Measurements from ENCODE around the gene PTP4A2. TPM values are rescaled to one million over a fixed set of nuclear protein-coding genes. Genes with fewer than 3 reads are reported as not detected.

PTP4A2 gene
- polyA plus RNA-seq, 1 experiment: 658 TPM

DNA sequence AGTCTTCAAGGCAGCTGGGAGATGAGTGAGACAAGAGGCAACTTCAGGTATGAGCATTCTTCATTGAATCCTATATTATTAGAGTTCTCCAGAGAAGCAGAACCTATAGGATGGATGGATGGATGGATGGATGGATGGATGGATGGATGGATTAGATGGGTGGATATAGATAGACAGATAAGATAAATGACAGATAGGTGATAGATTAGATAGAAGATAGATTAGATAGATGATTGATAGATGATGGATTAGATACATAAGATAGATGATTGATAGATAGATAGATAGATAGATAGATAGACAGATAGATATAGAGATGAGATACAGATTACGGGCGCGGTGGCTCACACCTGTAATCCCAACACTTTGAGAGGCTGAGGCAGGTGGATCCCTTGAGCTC, 79.1 kb downstream of the PTP4A2 start:
- Histone ChIP-seq H3K27ac (ENCODE audit: low read depth, low read length) (no peak overlapping the region), H3K4me3 (ENCODE audit: low read depth, low read length) (no peak overlapping the region), H3K9me3 (ENCODE audit: control insufficient read depth, insufficient read depth, low read length) (no peaks in the 10 kb centered on the region; the same call in 1 of the 2 replicates), H3K27me3 (ENCODE audit: control insufficient read depth, insufficient read depth, low read length) (no peaks in the 10 kb centered on the region)
- no peak for DNase-seq (ENCODE audit: low read depth, low spot score)
- POLR2A ChIA-PET: no interaction called here
- CTCF ChIA-PET: no interaction called here
- no peak for TF ChIP-seq CTCF (IDR thresholded peaks at IDR 0.05; ENCODE audit: low read depth, low read length)

GRCh38 chr1:31857863-31858262, 80.3 kb downstream of the PTP4A2 start:
- DNase-seq (ENCODE audit: low read depth, low spot score): no peak
- H3K9me3 ChIP-seq (ENCODE audit: control insufficient read depth, insufficient read depth, low read length): no peaks in the 10 kb centered on the region
- ChIA-PET POLR2A (no interaction called here), CTCF (interaction anchor here (0.6 kb wide), 1 partner anchor 156 kb away, joined by 4 read pairs; the partner anchor contains the start of gene KHDRBS1)
- TF ChIP-seq CTCF (IDR thresholded peaks at IDR 0.05; ENCODE audit: low read depth, low read length): no peak
- H3K27me3 ChIP-seq (ENCODE audit: control insufficient read depth, insufficient read depth, low read length): no peaks in the 10 kb centered on the region
- H3K27ac ChIP-seq (ENCODE audit: low read depth, low read length): no peak overlapping the region
- no peak overlapping the region for H3K4me3 ChIP-seq (ENCODE audit: low read depth, low read length)

Other genes with a start within 250 kb of the PTP4A2 start
- 35.4 and 39.5 TPM in 2 replicates for gene COL16A1, start 234.4 kb downstream of the PTP4A2 start, polyA plus RNA-seq (2011; rRNA removed)
- gene ADGRB2, start 174.0 kb downstream of the PTP4A2 start, polyA plus RNA-seq (2011; rRNA removed): 5.4 and 7.2 TPM in 2 replicates
- 78.8 and 98.5 TPM in 2 replicates for gene SPOCD1, start 122.3 kb downstream of the PTP4A2 start, polyA plus RNA-seq (2011; rRNA removed)
- 76.2 and 76.6 TPM in 2 replicates for gene KHDRBS1, start 75.5 kb upstream of the PTP4A2 start, polyA plus RNA-seq (2011; rRNA removed)
- gene TMEM39B, start 134.6 kb upstream of the PTP4A2 start, polyA plus RNA-seq (2011; rRNA removed): 16.2 and 21.0 TPM in 2 replicates
- 45.9 and 54.4 TPM in 2 replicates for gene KPNA6, start 169.7 kb upstream of the PTP4A2 start, polyA plus RNA-seq (2011; rRNA removed)
- gene TXLNA, start 241.3 kb upstream of the PTP4A2 start, polyA plus RNA-seq (2011; rRNA removed): 49.3 and 52.8 TPM in 2 replicates

All from AG04450 (cell line).